AG09319 (cell line): Measurements from ENCODE around the gene CATSPERZ.

Experiments used
- DNase-seq: peaks from one replicate; pipeline ENCODE4 v3.0.0-alpha.2; 2010; ENCODE audit warnings: low read depth; ENCODE audit errors: extremely low read depth
- CTCF ChIP-seq: IDR thresholded peaks from 2 replicates; pipeline ENCODE4 v1.5.1; 2011; ENCODE audit warnings: low read depth, mild to moderate bottlenecking, inconsistent platforms, low read length, moderate library complexity

CATSPERZ gene

GRCh38 chr11:64259533-64260067 lies 40.6 kb upstream of the CATSPERZ start:
- no peak for TF ChIP-seq CTCF
- no peak for DNase-seq

- no peak for TF ChIP-seq CTCF
- DNase-seq: no peak
Measured at GRCh38 chr11:64260147-64260708, 39.9 kb upstream of the CATSPERZ start.

- DNase-seq: no peak
- no peak for TF ChIP-seq CTCF
Measured at GRCh38 chr11:64261556-64262080, 38.5 kb upstream of the CATSPERZ start.

DNA sequence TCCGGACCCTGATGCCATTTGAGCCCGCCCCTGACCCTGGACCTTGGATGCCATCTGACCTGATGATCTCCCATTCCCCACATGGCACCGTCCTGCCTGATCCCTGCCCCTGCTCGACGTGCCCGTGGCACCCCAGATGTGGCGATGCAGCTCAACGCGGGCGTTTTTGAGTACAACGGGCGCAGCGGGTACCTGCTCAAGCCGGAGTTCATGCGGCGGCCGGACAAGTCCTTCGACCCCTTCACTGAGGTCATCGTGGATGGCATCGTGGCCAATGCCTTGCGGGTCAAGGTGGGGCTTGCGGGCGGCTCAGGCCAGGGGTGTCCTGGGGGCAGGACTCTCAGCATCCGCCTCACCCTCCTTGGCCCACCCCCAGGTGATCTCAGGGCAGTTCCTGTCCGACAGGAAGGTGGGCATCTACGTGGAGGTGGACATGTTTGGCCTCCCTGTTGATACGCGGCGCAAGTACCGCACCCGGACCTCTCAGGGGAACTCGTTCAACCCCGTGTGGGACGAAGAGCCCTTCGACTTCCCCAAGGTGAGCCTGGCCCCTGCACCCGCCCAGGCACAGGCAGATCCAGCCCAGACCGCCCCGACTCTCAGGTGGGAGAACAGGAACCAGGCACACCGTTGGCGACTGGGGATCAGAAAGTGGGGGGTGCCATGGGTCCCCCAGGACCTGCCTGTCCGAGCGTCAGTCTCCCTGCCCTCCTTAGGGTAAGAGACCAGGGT lies 37.7 kb upstream of the CATSPERZ start:
- no peak for TF ChIP-seq CTCF

GRCh38 chr11:64263021-64263946 lies 36.9 kb upstream of the CATSPERZ start:
- TF ChIP-seq CTCF: no peak
- DNase-seq: no peak

More for the DNA sequence above, 37.7 kb upstream of the CATSPERZ start:
- no peak for DNase-seq

DNA sequence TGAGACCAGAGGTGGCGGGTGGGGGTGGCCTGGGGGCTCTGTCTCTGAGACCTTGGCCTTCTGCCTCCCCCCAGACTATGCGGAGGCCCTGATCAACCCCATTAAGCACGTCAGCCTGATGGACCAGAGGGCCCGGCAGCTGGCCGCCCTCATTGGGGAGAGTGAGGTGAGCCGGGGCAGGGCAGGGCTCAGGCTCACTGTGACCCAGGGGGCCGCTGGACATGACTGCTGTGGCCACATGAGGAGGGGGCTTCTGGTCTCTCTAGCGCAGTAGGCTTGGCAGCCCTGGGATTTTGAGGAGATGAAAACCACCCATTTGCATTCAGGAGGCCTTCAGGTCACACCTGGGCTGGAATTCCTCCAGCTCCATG lies 36.2 kb upstream of the CATSPERZ start:
- no peak for DNase-seq
- no peak for TF ChIP-seq CTCF
